Calu3 (cell line): ENCODE data around the gene ASCL2. TPM values are rescaled to one million over a fixed set of nuclear protein-coding genes. Genes with fewer than 3 reads are reported as not detected.

Experiments
- BruUV-seq: library from RNA; stranded (reverse); fragments of 400-500 nt; replicated peaks from 2 replicates; lab custom pipeline; 2021; lab: Mats Ljungman, UMichigan
- CTCF ChIA-PET: fragments of 300-600 bp; sonication (Branson Sonifier 250); formaldehyde crosslinking; loops from one replicate; lab custom pipeline; 2022; ENCODE audit warnings: antibody characterized with exemption; lab: Charles Lee
- DNase-seq: peaks from one replicate; pipeline ENCODE4 v3.0.0; 2022
- H3K27ac Mint-ChIP-seq: one replicate; pipeline ENCODE4 v1.8.0; 2022; ENCODE audit warnings: mixed read lengths; ENCODE audit not compliant: unreplicated experiment
- H3K27me3 Mint-ChIP-seq: one replicate; pipeline ENCODE4 v1.8.0; 2022; ENCODE audit warnings: mixed read lengths; ENCODE audit not compliant: unreplicated experiment
- H3K36me3 Mint-ChIP-seq: one replicate; pipeline ENCODE4 v1.8.0; 2022; ENCODE audit warnings: mild to moderate bottlenecking, moderate library complexity, mixed read lengths; ENCODE audit not compliant: insufficient read depth, unreplicated experiment
- H3K4me1 Mint-ChIP-seq: one replicate; pipeline ENCODE4 v1.8.0; 2022; ENCODE audit warnings: mild to moderate bottlenecking, low read depth, mixed read lengths; ENCODE audit not compliant: unreplicated experiment
- H3K4me3 Mint-ChIP-seq: one replicate; pipeline ENCODE4 v1.8.0; 2022; ENCODE audit warnings: mild to moderate bottlenecking, low read depth, moderate library complexity, mixed read lengths; ENCODE audit not compliant: unreplicated experiment
- H3K9me3 Mint-ChIP-seq: one replicate; pipeline ENCODE4 v1.8.0; 2022; ENCODE audit warnings: low read depth, mixed read lengths; ENCODE audit not compliant: unreplicated experiment
- CTCF ChIP-seq: fragments of 200-600 bp; IDR thresholded peaks from one replicate; pipeline ENCODE4 v1.8.0; 2022; ENCODE audit warnings: antibody characterized with exemption; ENCODE audit not compliant: unreplicated experiment
- intact Hi-C: fragments of 100-400 bp; cut with micrococcal nuclease; formaldehyde crosslinking; loops from one replicate; pipeline ENCODE4 v1.10.0; 2022; ENCODE audit not compliant: unreplicated experiment
- total RNA-seq: library from RNA; stranded (reverse); gene quantifications from 2 replicates; pipeline ENCODE4 v1.2.3, GENCODE V29; 2022

Gene ASCL2
- total RNA-seq, 1 experiment from 2014 or later, result not detected

GRCh38 chr11:2250485-2250884 is 19.9 kb downstream of the ASCL2 start:
- no peaks in the 10 kb centered on the region for H3K4me1 Mint-ChIP-seq
- no peak for TF ChIP-seq CTCF
- CTCF ChIA-PET, result interaction anchor here (0.8 kb wide), 1 partner anchor 18 kb away, joined by 3 read pairs; no protein-coding TSS in a partner anchor
- H3K36me3 Mint-ChIP-seq, result no peaks in the 10 kb centered on the region
- H3K27ac Mint-ChIP-seq, result no peak overlapping the region
- intact Hi-C loops, result no loop called here
- no peak overlapping the region for H3K4me3 Mint-ChIP-seq
- no peak for DNase-seq
- no peaks in the 10 kb centered on the region for H3K9me3 Mint-ChIP-seq
- BruUV-seq, result no TSS peak
- H3K27me3 Mint-ChIP-seq, result peaks cover 74% of the 10 kb centered on the region

- no peak overlapping the region for H3K27ac Mint-ChIP-seq
These were observed 20.3 kb downstream of the ASCL2 start for GRCh38 chr11:2250041-2250440.

GRCh38 chr11:2249189-2249916 is 21.0 kb downstream of the ASCL2 start:
- CTCF ChIA-PET, result no interaction called here
- BruUV-seq, result no TSS peak
- Mint-ChIP-seq H3K4me3 (no peak overlapping the region), H3K27me3 (peaks cover 76% of the 10 kb centered on the region), H3K4me1 (no peaks in the 10 kb centered on the region), H3K9me3 (no peaks in the 10 kb centered on the region), H3K36me3 (no peaks in the 10 kb centered on the region), H3K27ac (no peak overlapping the region)
- no peak for TF ChIP-seq CTCF
- no peak for DNase-seq
- intact Hi-C loops, result no loop called here

More at GRCh38 chr11:2250041-2250440, 20.3 kb downstream of the ASCL2 start:
- CTCF ChIA-PET, result no interaction called here
- BruUV-seq, result no TSS peak
- no peak for DNase-seq
- intact Hi-C loops, result no loop called here
- TF ChIP-seq CTCF, result no peak
- peaks cover 74% of the 10 kb centered on the region for H3K27me3 Mint-ChIP-seq
- no peaks in the 10 kb centered on the region for H3K36me3 Mint-ChIP-seq
- no peaks in the 10 kb centered on the region for H3K4me1 Mint-ChIP-seq
- H3K4me3 Mint-ChIP-seq, result no peak overlapping the region
- no peaks in the 10 kb centered on the region for H3K9me3 Mint-ChIP-seq

- peaks cover 81% of the 10 kb centered on the region for H3K27me3 Mint-ChIP-seq
- no peaks in the 10 kb centered on the region for H3K9me3 Mint-ChIP-seq
- no peaks in the 10 kb centered on the region for H3K36me3 Mint-ChIP-seq
- intact Hi-C loops, result no loop called here
- H3K4me3 Mint-ChIP-seq, result no peak overlapping the region
- no peak for DNase-seq
- no peak overlapping the region for H3K27ac Mint-ChIP-seq
- CTCF ChIA-PET, result no interaction called here
- no peak for TF ChIP-seq CTCF
- H3K4me1 Mint-ChIP-seq, result no peaks in the 10 kb centered on the region
- no TSS peak for BruUV-seq
These were observed 21.6 kb downstream of the ASCL2 start for GRCh38 chr11:2248762-2249161.
